ENCODE measurements around the gene ZNF618.

GRCh38 chr9:114050646-114051045 lies 174.5 kb downstream of the ZNF618 start:
- TF ChIP-seq SP1 (CRISPR knock-in tag; conservative IDR thresholded peaks at IDR 0.05) = no peak
- no peak for TF ChIP-seq CTCF (IDR thresholded peaks at IDR 0.05)
- TF ChIP-seq MAX (CRISPR knock-in tag; IDR thresholded peaks at IDR 0.05) = no peak
- TF ChIP-seq NR2C2 (CRISPR knock-in tag; IDR thresholded peaks at IDR 0.05) = no peak
